Stimulated activated CD8-positive, alpha-beta memory T cell treated with anti-CD3 and anti-CD28 coated beads, Interleukin-12 subunit alpha, Interleukin-12 subunit beta, amount 100 ng/mL, for 24 hours (primary cell): ENCODE measurements around the gene GPR61.
A peak's percentile ranks its signal among the peaks of the same experiment; 100 is the strongest.

Source experiments
- DNase-seq: peaks from one replicate; pipeline ENCODE4 v3.0.0-alpha.2; 2020; ENCODE audit errors: extremely low read depth

Gene GPR61

GRCh38 chr1:109535971-109536491 lies 3.6 kb upstream of the GPR61 start:
- no peak for DNase-seq

DNA sequence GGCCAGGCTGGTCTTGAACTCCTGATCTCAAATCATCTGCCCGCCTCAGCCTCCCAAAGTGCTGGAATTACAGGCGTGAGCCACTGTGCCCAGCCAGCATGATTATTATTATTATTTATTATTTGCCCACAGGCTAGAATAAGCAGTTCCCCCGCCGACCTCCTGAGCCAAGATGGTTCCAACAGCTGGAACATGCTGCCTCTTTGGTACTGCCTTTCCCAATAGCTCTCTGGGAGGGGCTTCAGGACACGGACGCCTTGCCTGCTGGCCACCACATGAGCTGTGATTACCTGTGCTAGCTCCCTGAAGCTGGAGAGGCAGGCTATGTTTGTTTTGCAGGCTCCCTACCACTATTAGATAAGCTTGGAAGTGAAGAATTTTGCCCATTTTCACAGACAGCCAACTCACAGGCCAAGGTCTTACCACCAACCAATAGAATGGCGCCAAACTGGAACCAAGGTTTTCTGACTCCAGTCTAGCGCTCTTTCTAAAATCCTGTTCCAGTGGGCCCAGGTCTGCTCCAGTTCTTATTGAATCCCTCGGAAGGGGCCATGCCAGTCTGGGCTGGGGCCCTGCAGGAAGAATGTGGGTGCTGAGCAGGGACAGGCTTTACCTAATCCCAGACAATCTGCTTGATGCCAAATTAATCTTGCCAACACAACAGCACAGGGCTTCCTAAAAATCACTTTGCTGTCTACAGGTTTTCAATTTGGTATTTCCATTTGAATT lies 2.1 kb upstream of the GPR61 start:
- DNase-seq: no peak

DNA sequence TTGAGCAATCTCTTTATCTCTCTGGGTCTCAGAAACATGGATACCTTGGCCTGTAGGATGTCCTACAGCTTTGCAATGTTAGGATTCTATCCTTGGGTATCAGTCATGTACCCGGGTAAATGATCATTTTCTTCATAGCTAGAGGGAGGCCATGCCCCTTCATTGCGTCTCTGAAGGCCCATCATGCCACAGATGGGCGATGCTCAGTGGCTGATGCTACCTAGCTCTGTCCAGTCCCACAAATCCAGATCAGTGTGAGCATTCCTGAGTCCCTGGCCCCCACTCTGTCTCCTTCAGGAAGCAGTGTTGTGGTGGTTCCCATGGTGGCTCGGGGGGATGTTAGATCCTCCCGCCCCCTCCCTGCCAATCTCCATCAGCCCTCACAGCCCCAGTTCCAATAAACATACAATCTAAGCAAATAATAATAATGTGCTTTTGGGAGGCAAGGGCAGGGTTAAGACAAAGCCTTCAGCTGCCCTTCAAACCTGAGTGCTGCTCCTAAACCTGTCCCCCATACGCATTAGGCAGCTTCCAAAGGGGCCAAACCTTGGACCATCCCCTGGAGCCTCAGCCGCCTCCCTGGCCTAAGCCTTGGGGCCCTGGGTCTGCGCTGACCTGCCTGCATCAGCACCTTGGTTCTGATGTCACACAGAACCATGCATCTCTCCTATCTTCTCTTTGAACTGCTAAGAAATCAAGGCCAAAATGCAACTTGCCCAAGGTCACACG lies 681 bp upstream of the GPR61 start:
- DNase-seq: no peak

DNA sequence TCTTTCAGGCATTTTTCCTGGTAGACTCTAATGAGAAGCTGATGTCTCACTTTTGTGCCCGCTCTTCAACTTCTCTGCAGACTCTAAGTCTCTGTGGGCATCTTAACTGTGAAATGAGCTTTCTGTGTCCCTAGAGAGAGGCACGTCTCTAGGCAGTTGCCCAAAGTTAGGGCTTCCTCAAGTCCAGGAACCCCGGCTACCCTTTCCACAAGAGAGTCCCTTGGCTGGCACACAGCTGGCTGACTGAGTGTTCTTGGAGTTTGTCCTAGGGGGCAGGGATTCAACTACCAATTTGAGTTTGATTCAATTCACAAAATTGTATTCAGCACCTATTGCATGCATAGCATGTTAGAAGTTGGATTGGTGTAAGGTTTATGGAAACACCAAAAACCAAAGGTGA lies 1.4 kb downstream of the GPR61 start:
- no peak for DNase-seq

GRCh38 chr1:109542657-109543056 lies 3.0 kb downstream of the GPR61 start:
- no peak for DNase-seq

GRCh38 chr1:109543283-109543987 lies 3.8 kb downstream of the GPR61 start:
- no peak for DNase-seq

DNA sequence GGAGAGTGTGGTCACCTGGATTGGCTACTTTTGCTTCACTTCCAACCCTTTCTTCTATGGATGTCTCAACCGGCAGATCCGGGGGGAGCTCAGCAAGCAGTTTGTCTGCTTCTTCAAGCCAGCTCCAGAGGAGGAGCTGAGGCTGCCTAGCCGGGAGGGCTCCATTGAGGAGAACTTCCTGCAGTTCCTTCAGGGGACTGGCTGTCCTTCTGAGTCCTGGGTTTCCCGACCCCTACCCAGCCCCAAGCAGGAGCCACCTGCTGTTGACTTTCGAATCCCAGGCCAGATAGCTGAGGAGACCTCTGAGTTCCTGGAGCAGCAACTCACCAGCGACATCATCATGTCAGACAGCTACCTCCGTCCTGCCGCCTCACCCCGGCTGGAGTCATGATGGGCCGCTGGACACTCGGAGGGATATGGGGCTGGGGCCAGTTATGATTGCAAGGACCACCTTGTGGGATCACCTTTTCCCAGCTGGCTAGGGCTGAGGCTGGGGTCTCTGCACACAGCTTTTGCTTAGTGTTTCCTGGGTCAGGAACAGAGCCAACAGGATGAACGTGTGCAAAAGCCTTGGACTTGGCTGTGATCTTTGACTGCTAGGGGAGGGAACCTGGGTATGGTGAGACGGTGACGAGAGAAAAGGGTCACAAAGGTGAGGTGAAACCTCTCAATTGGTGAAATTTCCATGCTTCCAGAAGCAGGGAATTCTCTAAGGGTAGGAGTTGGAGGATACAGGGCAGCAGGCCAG lies 4.5 kb downstream of the GPR61 start:
- DNase-seq: no peak

- DNase-seq: peak; percentile 65
Measured at GRCh38 chr1:109546311-109547109, 6.8 kb downstream of the GPR61 start.

GRCh38 chr1:109547463-109548320 lies 8.0 kb downstream of the GPR61 start:
- no peak for DNase-seq

DNA sequence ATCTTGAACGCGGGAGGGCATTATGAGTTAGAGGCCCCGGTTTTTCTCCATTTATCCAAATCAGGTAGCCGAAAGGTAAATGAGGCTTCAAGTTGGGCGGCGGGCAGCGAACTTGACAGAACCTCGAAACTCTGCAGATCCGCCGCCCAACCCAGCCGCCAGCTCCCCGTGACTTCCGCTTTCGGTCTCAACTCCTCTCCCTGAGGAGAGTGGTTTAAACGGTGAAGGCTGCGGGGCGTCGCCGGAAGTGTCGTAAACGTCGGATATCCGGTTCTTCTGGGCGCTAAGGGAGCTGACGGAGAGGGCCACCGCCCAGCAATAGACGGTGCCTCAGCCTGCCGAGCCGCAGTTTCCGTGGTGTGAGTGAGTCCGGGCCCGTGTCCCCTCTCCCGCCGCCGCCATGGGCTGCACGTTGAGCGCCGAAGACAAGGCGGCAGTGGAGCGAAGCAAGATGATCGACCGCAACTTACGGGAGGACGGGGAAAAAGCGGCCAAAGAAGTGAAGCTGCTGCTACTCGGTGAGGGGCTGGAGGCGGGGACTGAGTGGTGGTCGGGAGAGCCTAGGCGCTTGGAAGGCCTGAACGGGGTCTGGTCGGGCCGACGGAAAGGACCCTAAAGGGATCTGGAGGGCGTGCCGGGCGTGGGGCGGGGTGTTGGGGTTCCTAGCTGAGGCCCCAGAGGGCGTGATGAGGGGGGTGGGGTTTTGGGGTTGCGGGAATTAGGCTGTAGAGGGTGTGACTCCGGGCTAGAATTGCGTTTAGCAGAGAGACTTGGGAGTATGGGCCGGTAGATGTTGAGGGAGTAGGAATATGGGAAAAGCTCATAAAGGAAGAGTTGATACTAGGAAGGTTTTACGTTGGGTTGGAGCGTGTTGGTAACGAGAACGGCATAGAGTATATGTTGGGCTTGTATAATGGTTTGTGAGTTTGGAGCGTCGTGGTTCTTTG lies 8.9 kb downstream of the GPR61 start, which contains the start of gene GNAI3:
GNAI3 (plus strand) TSS at position 295 of the 947 bp plus-strand sequence; CDS start at position 401, 106 bp downstream.
- DNase-seq: peak; percentile 91

DNA sequence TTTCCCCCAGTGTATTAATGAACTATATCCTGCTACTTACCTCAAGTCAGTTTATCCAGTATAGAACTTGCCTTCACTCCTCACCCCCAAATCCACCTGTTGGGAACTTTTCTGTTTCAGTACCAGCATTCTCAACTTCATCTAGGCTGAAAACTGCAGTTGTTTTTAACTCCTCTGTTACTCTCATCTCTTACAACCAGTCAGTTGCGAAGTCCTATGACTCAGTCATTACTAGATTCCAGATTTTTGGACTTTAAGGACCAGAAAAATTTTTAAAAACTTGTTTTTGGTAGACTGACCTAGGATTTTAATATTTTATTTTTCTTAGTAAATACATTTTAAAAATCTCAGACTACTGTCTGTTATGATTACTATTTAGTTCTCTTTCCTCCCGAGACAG lies 16.9 kb downstream of the GPR61 start:
- no peak for DNase-seq

GRCh38 chr1:109557520-109557919 lies 17.8 kb downstream of the GPR61 start:
- DNase-seq: no peak

GRCh38 chr1:109559995-109560394 lies 20.3 kb downstream of the GPR61 start:
- no peak for DNase-seq

DNA sequence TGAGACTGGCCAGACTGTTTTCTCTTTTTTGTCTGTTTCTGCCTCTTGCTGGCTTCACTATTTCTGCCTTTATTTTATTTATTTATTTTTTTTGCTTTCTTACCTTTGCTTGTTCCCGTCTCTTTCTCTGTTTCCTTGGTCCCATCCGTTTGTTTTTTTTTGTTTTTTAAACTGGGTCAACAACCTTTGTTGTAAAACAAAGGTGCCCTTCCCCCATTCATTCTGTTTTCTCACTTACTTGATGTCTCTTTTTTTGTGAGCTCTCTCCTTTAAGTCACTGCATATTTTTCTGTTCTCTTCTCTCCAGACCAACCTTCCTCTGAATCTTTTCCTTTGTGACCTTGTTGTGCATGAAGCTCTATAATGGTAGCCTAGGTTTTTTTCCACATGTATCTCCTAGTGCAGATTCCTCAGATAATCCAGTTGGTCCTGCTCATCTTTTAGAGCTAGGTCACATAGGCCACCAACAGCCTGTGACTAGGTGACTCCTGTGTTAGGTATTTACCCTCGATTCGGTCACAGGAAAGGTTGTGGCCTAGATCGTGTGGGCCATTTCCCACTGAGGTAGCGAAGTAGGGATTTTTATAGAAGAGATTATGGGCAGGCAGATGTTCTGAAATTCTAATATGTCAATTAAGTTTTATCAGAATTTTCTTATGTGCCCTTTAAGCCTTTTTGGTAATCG lies 24.7 kb downstream of the GPR61 start:
- no peak for DNase-seq

DNA sequence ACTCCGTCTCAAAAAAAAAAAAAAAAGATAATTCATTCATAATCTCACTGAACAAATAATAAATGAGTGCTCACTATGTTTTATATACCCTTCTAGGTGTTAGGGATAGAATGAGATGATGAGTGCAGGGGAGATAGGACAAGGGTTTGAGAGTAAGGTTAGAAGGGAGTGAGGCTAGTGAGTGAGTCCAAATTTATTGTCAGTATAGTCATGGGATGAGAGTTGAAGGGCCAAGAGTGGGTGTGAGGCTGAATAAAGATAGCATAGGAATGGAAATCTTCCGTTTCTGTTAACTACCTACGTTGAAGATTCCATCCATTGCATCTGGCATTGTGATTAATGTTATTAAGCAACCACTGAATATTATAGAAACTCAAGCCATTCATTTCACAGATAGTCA lies 25.6 kb downstream of the GPR61 start:
- no peak for DNase-seq

DNA sequence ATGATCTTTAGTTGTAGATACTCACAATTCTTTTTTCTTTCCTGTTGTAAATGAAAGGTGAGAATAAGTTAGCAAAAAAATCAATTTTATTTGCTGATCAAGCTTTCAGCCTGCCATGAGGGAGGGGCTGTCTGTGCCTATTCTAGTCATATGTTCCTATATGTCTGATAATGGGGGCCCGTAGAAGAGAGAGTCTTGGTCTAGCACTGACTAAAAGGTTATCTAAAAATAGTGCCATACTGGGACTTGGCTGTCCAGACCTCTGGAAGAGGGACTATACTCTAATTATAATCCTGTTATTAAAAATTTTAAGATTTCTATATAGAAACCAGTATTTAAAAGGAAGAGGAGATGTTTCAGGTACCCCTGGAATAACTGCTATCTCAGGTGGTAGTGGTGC lies 27.3 kb downstream of the GPR61 start:
- DNase-seq: no peak

GRCh38 chr1:109567877-109568672 lies 28.4 kb downstream of the GPR61 start:
- no peak for DNase-seq
